Stimulated activated CD4-positive, alpha-beta T cell treated with anti-CD3 and anti-CD28 coated beads, Interleukin-2, amount 100 ng/mL, for 48 hours (primary cell): ENCODE results near the gene UBE2R2.
A peak's percentile ranks its signal among the peaks of the same experiment; 100 is the strongest.
"Not testable (repeated sequence)": the region's sequence is repeated elsewhere in the genome, so short reads cannot be mapped to it uniquely, and the experiment has no call there.

ENCODE experiments used
- DNase-seq, 2 donors: peaks; one replicate each; pipeline ENCODE4 v3.0.0-alpha.2; 2020

Gene UBE2R2

GRCh38 chr9:33816327-33817252, at the start of gene UBE2R2:
Gene UBE2R2, plus strand, starts transcription at chr9:33817160. Its CDS starts 598 bp downstream, at chr9:33817758.
- peak; percentile 88 to 89 for DNase-seq

- not testable (repeated sequence) for DNase-seq
These were observed 46.6 kb upstream of the UBE2R2 start for GRCh38 chr9:33770156-33770880.

GRCh38 chr9:33773135-33773534, 43.8 kb upstream of the UBE2R2 start:
- not testable (repeated sequence) for DNase-seq

GRCh38 chr9:33774074-33774659, 42.8 kb upstream of the UBE2R2 start:
- not testable (repeated sequence) for DNase-seq

GRCh38 chr9:33776578-33776977, 40.4 kb upstream of the UBE2R2 start:
- no peak for DNase-seq

GRCh38 chr9:33778700-33779351, 38.1 kb upstream of the UBE2R2 start:
- DNase-seq = peak; percentile 28 to 37

- no peak for DNase-seq
These were observed 36.7 kb upstream of the UBE2R2 start for GRCh38 chr9:33780276-33780675.

GRCh38 chr9:33781736-33782135, 35.2 kb upstream of the UBE2R2 start:
- DNase-seq = no peak

GRCh38 chr9:33782395-33783152, 34.4 kb upstream of the UBE2R2 start:
- DNase-seq = no peak

- DNase-seq = no peak
These were observed 31.0 kb upstream of the UBE2R2 start for GRCh38 chr9:33785914-33786313.

GRCh38 chr9:33786681-33787080, 30.3 kb upstream of the UBE2R2 start:
- no peak for DNase-seq

- DNase-seq = no peak
These were observed 29.1 kb upstream of the UBE2R2 start for GRCh38 chr9:33787839-33788238.

GRCh38 chr9:33789429-33789828, 27.5 kb upstream of the UBE2R2 start:
- DNase-seq = not testable (repeated sequence)

GRCh38 chr9:33791117-33791516, 25.8 kb upstream of the UBE2R2 start:
- DNase-seq = no peak

GRCh38 chr9:33793496-33793895, 23.5 kb upstream of the UBE2R2 start:
- DNase-seq = not testable (repeated sequence)

GRCh38 chr9:33794560-33794959, 22.4 kb upstream of the UBE2R2 start:
- DNase-seq = no peak

GRCh38 chr9:33795281-33795680, 21.7 kb upstream of the UBE2R2 start, which contains the start of gene PRSS3:
Gene PRSS3, plus strand, starts transcription at chr9:33795561. Its CDS starts 13 bp downstream, at chr9:33795574.
- DNase-seq = no peak

- no peak for DNase-seq
These were observed 21.1 kb upstream of the UBE2R2 start for GRCh38 chr9:33795819-33796218.

- DNase-seq = not testable (repeated sequence)
These were observed 20.3 kb upstream of the UBE2R2 start for GRCh38 chr9:33796679-33797078.

- DNase-seq = no peak
These were observed 19.1 kb upstream of the UBE2R2 start for GRCh38 chr9:33797837-33798236.

GRCh38 chr9:33798545-33798944, 18.4 kb upstream of the UBE2R2 start:
- DNase-seq = no peak
